ELR (cell line): ENCODE results near the gene DENND4B.
A peak's percentile ranks its signal among the peaks of the same experiment; 100 is the strongest.
"Not testable (repeated sequence)": the region's sequence is repeated elsewhere in the genome, so short reads cannot be mapped to it uniquely, and the experiment has no call there.

ENCODE experiments used
- DNase-seq: peaks from one replicate; pipeline ENCODE4 v3.0.0-alpha.2; 2015; ENCODE audit warnings: low read depth

DENND4B gene

GRCh38 chr1:153946622-153947241 lies at the start of gene DENND4B:
Gene DENND4B, minus strand, starts transcription at chr1:153946718. Its CDS starts 2,344 bp downstream, at chr1:153944374.
- peak; percentile 84 for DNase-seq

GRCh38 chr1:153995640-153996039 lies 49.1 kb upstream of the DENND4B start:
- no peak for DNase-seq

- no peak for DNase-seq
Observed at GRCh38 chr1:153995202-153995601, 48.7 kb upstream of the DENND4B start.

- no peak for DNase-seq
Observed at GRCh38 chr1:153991806-153992205, 45.3 kb upstream of the DENND4B start.

GRCh38 chr1:153991151-153991630 lies 44.7 kb upstream of the DENND4B start:
- no peak for DNase-seq

GRCh38 chr1:153990468-153991150 lies 44.1 kb upstream of the DENND4B start, which contains the start of gene RPS27:
Gene RPS27, plus strand, starts transcription at chr1:153990762. Its CDS starts 35 bp downstream, at chr1:153990797.
- peak; percentile 99 for DNase-seq

- DNase-seq: no peak
Observed at GRCh38 chr1:153987621-153988020, 41.1 kb upstream of the DENND4B start.

GRCh38 chr1:153985941-153986761 lies 39.6 kb upstream of the DENND4B start, which contains the start of gene RAB13:
Gene RAB13, minus strand, starts transcription at chr1:153986339. Its CDS starts 103 bp downstream, at chr1:153986236.
- peak; percentile 92 for DNase-seq

GRCh38 chr1:153985341-153985912 lies 38.9 kb upstream of the DENND4B start:
- peak; percentile 86 for DNase-seq

- no peak for DNase-seq
Observed at GRCh38 chr1:153984123-153984894, 37.8 kb upstream of the DENND4B start.

GRCh38 chr1:153981735-153982134 lies 35.2 kb upstream of the DENND4B start:
- not testable (repeated sequence) for DNase-seq

- DNase-seq: not testable (repeated sequence)
Observed at GRCh38 chr1:153979091-153979490, 32.6 kb upstream of the DENND4B start.

GRCh38 chr1:153978274-153978909 lies 31.9 kb upstream of the DENND4B start:
- DNase-seq: no peak

- peak; percentile 89 for DNase-seq
Observed at GRCh38 chr1:153977250-153978240, 31.0 kb upstream of the DENND4B start, which contains the start of gene JTB. Gene JTB, minus strand, starts transcription at chr1:153977674. Its CDS starts 422 bp downstream, at chr1:153977252.

- DNase-seq: no peak
Observed at GRCh38 chr1:153976819-153977249, 30.3 kb upstream of the DENND4B start.

- no peak for DNase-seq
Observed at GRCh38 chr1:153973525-153973924, 27.0 kb upstream of the DENND4B start.

GRCh38 chr1:153973071-153973470 lies 26.6 kb upstream of the DENND4B start:
- no peak for DNase-seq

GRCh38 chr1:153970346-153970745 lies 23.8 kb upstream of the DENND4B start:
- DNase-seq: no peak

GRCh38 chr1:153968972-153969371 lies 22.5 kb upstream of the DENND4B start:
- no peak for DNase-seq
